ENCODE data around the gene MDK.
A peak's percentile ranks its signal among the peaks of the same experiment; 100 is the strongest.

The MDK gene

GRCh38 chr11:46335271-46335670 lies 46.2 kb upstream of the MDK start:
- Histone ChIP-seq H2BK15ac (replicated peaks; ENCODE audit: low read depth) (no peak overlapping the region), H3K4me2 (ENCODE audit: low read length) (no peak overlapping the region), H3K4ac (ENCODE audit: low read depth, low read length) (no peak overlapping the region), H3K79me1 (ENCODE audit: low read length) (no peaks in the 10 kb centered on the region), H3K56ac (ENCODE audit: low read length) (no peak overlapping the region), H3K9ac (ENCODE audit: low read length) (no peak overlapping the region), H3K18ac (ENCODE audit: low read length) (no peak overlapping the region), H4K8ac (ENCODE audit: low read depth, low read length) (no peak overlapping the region), H2BK5ac (ENCODE audit: low read length) (no peak overlapping the region), H3K27ac (ENCODE audit: low read depth, low read length) (no peak overlapping the region), H3K36me3 (ENCODE audit: control insufficient read depth, insufficient read depth, low read length) (no peaks in the 10 kb centered on the region), H3K4me1 (ENCODE audit: control insufficient read depth, low read depth, low read length) (peaks cover 17% of the 10 kb centered on the region), H3K79me2 (ENCODE audit: control insufficient read depth, insufficient read depth, low read length) (no peaks in the 10 kb centered on the region), H2AK5ac (ENCODE audit: low read length) (no peak overlapping the region), H3K27me3 (ENCODE audit: insufficient read depth, low read length, poor library complexity) (peaks cover 10% of the 10 kb centered on the region), H3K23ac (ENCODE audit: low read length) (no peak overlapping the region), H2BK120ac (ENCODE audit: low read depth, low read length) (no peak overlapping the region), H3K4me3 (ENCODE audit: low read length) (no peak overlapping the region), H4K5ac (ENCODE audit: low read length) (no peak overlapping the region)
- no CpG with 5 or more reads among the region's 6 CpGs for WGBS (ENCODE audit: extremely low coverage, insufficient coverage, low lambda C conversion rate)
- no peak for DNase-seq

- Histone ChIP-seq H4K8ac (ENCODE audit: low read depth, low read length) (no peak overlapping the region), H2BK5ac (ENCODE audit: low read length) (no peak overlapping the region), H3K4me2 (ENCODE audit: low read length) (no peak overlapping the region), H3K4me3 (ENCODE audit: low read length) (no peak overlapping the region), H3K4ac (ENCODE audit: low read depth, low read length) (no peak overlapping the region), H3K79me1 (ENCODE audit: low read length) (no peaks in the 10 kb centered on the region), H3K36me3 (ENCODE audit: control insufficient read depth, insufficient read depth, low read length) (no peaks in the 10 kb centered on the region), H3K18ac (ENCODE audit: low read length) (no peak overlapping the region), H2BK15ac (replicated peaks; ENCODE audit: low read depth) (no peak overlapping the region), H3K27ac (ENCODE audit: low read depth, low read length) (no peak overlapping the region), H2BK120ac (ENCODE audit: low read depth, low read length) (no peak overlapping the region), H4K5ac (ENCODE audit: low read length) (no peak overlapping the region), H3K4me1 (ENCODE audit: control insufficient read depth, low read depth, low read length) (peaks cover 11% of the 10 kb centered on the region), H3K56ac (ENCODE audit: low read length) (peak overlapping the region; percentile 3), H3K23ac (ENCODE audit: low read length) (no peak overlapping the region), H3K27me3 (ENCODE audit: insufficient read depth, low read length, poor library complexity) (peaks cover 10% of the 10 kb centered on the region), H3K79me2 (ENCODE audit: control insufficient read depth, insufficient read depth, low read length) (no peaks in the 10 kb centered on the region), H3K9ac (ENCODE audit: low read length) (no peak overlapping the region), H2AK5ac (ENCODE audit: low read length) (no peak overlapping the region)
- WGBS (ENCODE audit: extremely low coverage, insufficient coverage, low lambda C conversion rate) = no CpG with 5 or more reads among the region's 11 CpGs
- DNase-seq = no peak
Observed at GRCh38 chr11:46335890-46336562, 45.4 kb upstream of the MDK start.

GRCh38 chr11:46336563-46337180 lies 44.8 kb upstream of the MDK start:
- no peak overlapping the region for H3K4ac ChIP-seq (ENCODE audit: low read depth, low read length)
- no peak for DNase-seq

GRCh38 chr11:46337626-46338345 lies 43.7 kb upstream of the MDK start:
- no CpG with 5 or more reads among the region's 13 CpGs for WGBS (ENCODE audit: extremely low coverage, insufficient coverage, low lambda C conversion rate)
- Histone ChIP-seq H2BK120ac (ENCODE audit: low read depth, low read length) (no peak overlapping the region), H3K4ac (ENCODE audit: low read depth, low read length) (no peak overlapping the region), H3K4me1 (ENCODE audit: control insufficient read depth, low read depth, low read length) (peaks cover 22% of the 10 kb centered on the region), H3K27me3 (ENCODE audit: insufficient read depth, low read length, poor library complexity) (peaks cover 3% of the 10 kb centered on the region), H2BK15ac (replicated peaks; ENCODE audit: low read depth) (no peak overlapping the region), H3K9ac (ENCODE audit: low read length) (no peak overlapping the region), H2BK5ac (ENCODE audit: low read length) (no peak overlapping the region), H3K56ac (ENCODE audit: low read length) (no peak overlapping the region), H3K79me2 (ENCODE audit: control insufficient read depth, insufficient read depth, low read length) (no peaks in the 10 kb centered on the region), H3K18ac (ENCODE audit: low read length) (no peak overlapping the region), H4K8ac (ENCODE audit: low read depth, low read length) (no peak overlapping the region), H3K27ac (ENCODE audit: low read depth, low read length) (no peak overlapping the region), H3K23ac (ENCODE audit: low read length) (no peak overlapping the region), H2AK5ac (ENCODE audit: low read length) (no peak overlapping the region), H3K79me1 (ENCODE audit: low read length) (no peaks in the 10 kb centered on the region), H3K36me3 (ENCODE audit: control insufficient read depth, insufficient read depth, low read length) (no peaks in the 10 kb centered on the region), H3K4me3 (ENCODE audit: low read length) (no peak overlapping the region), H3K4me2 (ENCODE audit: low read length) (no peak overlapping the region), H4K5ac (ENCODE audit: low read length) (no peak overlapping the region)
- DNase-seq = no peak

More at GRCh38 chr11:46336563-46337180, 44.8 kb upstream of the MDK start:
- H3K18ac ChIP-seq (ENCODE audit: low read length) = no peak overlapping the region
- H3K27ac ChIP-seq (ENCODE audit: low read depth, low read length) = no peak overlapping the region
- H3K4me2 ChIP-seq (ENCODE audit: low read length) = no peak overlapping the region
- H3K27me3 ChIP-seq (ENCODE audit: insufficient read depth, low read length, poor library complexity) = peaks cover 9% of the 10 kb centered on the region
- H4K8ac ChIP-seq (ENCODE audit: low read depth, low read length) = no peak overlapping the region
- H3K23ac ChIP-seq (ENCODE audit: low read length) = no peak overlapping the region
- H2BK15ac ChIP-seq (replicated peaks; ENCODE audit: low read depth) = no peak overlapping the region
- H3K4me3 ChIP-seq (ENCODE audit: low read length) = no peak overlapping the region
- H3K4me1 ChIP-seq (ENCODE audit: control insufficient read depth, low read depth, low read length) = peaks cover 15% of the 10 kb centered on the region
- no peak overlapping the region for H2BK120ac ChIP-seq (ENCODE audit: low read depth, low read length)
- no peak overlapping the region for H4K5ac ChIP-seq (ENCODE audit: low read length)
- no peak overlapping the region for H3K9ac ChIP-seq (ENCODE audit: low read length)
- no peak overlapping the region for H2BK5ac ChIP-seq (ENCODE audit: low read length)
- no peak overlapping the region for H3K56ac ChIP-seq (ENCODE audit: low read length)
- no peaks in the 10 kb centered on the region for H3K79me1 ChIP-seq (ENCODE audit: low read length)
- H3K36me3 ChIP-seq (ENCODE audit: control insufficient read depth, insufficient read depth, low read length) = no peaks in the 10 kb centered on the region
- no peaks in the 10 kb centered on the region for H3K79me2 ChIP-seq (ENCODE audit: control insufficient read depth, insufficient read depth, low read length)
- no CpG with 5 or more reads among the region's 12 CpGs for WGBS (ENCODE audit: extremely low coverage, insufficient coverage, low lambda C conversion rate)
- H2AK5ac ChIP-seq (ENCODE audit: low read length) = no peak overlapping the region

- Histone ChIP-seq H3K18ac (ENCODE audit: low read length) (peak overlapping the region; percentile 53), H3K79me1 (ENCODE audit: low read length) (no peaks in the 10 kb centered on the region), H2AK5ac (ENCODE audit: low read length) (no peak overlapping the region), H3K23ac (ENCODE audit: low read length) (no peak overlapping the region), H3K4ac (ENCODE audit: low read depth, low read length) (no peak overlapping the region), H3K27me3 (ENCODE audit: insufficient read depth, low read length, poor library complexity) (peaks cover 2% of the 10 kb centered on the region), H2BK5ac (ENCODE audit: low read length) (peak overlapping the region; percentile 74), H4K5ac (ENCODE audit: low read length) (peak overlapping the region; percentile 81), H4K8ac (ENCODE audit: low read depth, low read length) (no peak overlapping the region), H3K56ac (ENCODE audit: low read length) (peak overlapping the region; percentile 81), H3K36me3 (ENCODE audit: control insufficient read depth, insufficient read depth, low read length) (no peaks in the 10 kb centered on the region), H3K27ac (ENCODE audit: low read depth, low read length) (peak overlapping the region; percentile 42), H2BK120ac (ENCODE audit: low read depth, low read length) (no peak overlapping the region), H3K79me2 (ENCODE audit: control insufficient read depth, insufficient read depth, low read length) (no peaks in the 10 kb centered on the region), H3K4me3 (ENCODE audit: low read length) (no peak overlapping the region), H3K4me1 (ENCODE audit: control insufficient read depth, low read depth, low read length) (peaks cover 27% of the 10 kb centered on the region), H2BK15ac (replicated peaks; ENCODE audit: low read depth) (no peak overlapping the region), H3K9ac (ENCODE audit: low read length) (peak overlapping the region; percentile 44), H3K4me2 (ENCODE audit: low read length) (peak overlapping the region; percentile 71)
- WGBS (ENCODE audit: extremely low coverage, insufficient coverage, low lambda C conversion rate) = no CpG with 5 or more reads among the region's 9 CpGs
- DNase-seq = peak; percentile 89
Observed at GRCh38 chr11:46338636-46338987, 42.9 kb upstream of the MDK start.
